H1 (cell line): ENCODE results near the gene DIAPH2. TPM values are rescaled to one million over a fixed set of nuclear protein-coding genes. Genes with fewer than 3 reads are reported as not detected.

ENCODE experiments used
- BACH1 ChIP-seq: IDR thresholded peaks from 2 replicates; pipeline ENCODE4 v1.6.1; 2012; ENCODE audit warnings: low read length, improper control_type of control experiment
- BCL11A ChIP-seq, 2 experiments: IDR thresholded peaks; one replicate each; pipeline ENCODE4 v1.6.1; 2011; ENCODE audit warnings: low read depth in 2 of 2, low read length in 2 of 2, mild to moderate bottlenecking in 2 of 2
- SUZ12 ChIP-seq: fragments of 200-600 bp; sonication (generic); IDR thresholded peaks from 2 replicates; pipeline ENCODE4 v1.6.1; 2012; ENCODE audit warnings: mild to moderate bottlenecking, inconsistent platforms, low read length, moderate library complexity, mixed read lengths
- TBP ChIP-seq: IDR thresholded peaks from 2 replicates; pipeline ENCODE4 v1.6.1; 2011; ENCODE audit warnings: low read depth, low read length, improper control_type of control experiment
- polyA plus RNA-seq, 7 experiments: library from polyadenylated mRNA; depleted of rRNA in 3 of 7; stranded (reverse) in 5 of 7; unstranded in 2 of 7; fragments of >200 nt in 5 of 7; fragments of 200-250 nt in 2 of 7; gene quantifications; 1 replicate in 5 of 7; 2 replicates in 1 of 7; 4 replicates in 1 of 7; pipeline versions ENCODE4 v1.2.1 to v1.2.3, GENCODE V29; 2011 to 2013; ENCODE audit warnings: missing spikeins in 2 of 7, mixed read lengths in 2 of 7
- total RNA-seq: library from RNA; stranded (reverse); fragmentation: NEBNext Ultra II Directional; extraction: Animal tissue kit (Norgen Biotek cat#: 25700); gene quantifications from 2 replicates; pipeline ENCODE4 v1.2.1, GENCODE V29; 2021

DIAPH2 gene
- total and polyA plus RNA-seq, 2 of the 8 experiments (the other 6 are each of a cell fraction or from before 2014, with no cell fraction given) = 4.4 to 24.3 TPM

DNA sequence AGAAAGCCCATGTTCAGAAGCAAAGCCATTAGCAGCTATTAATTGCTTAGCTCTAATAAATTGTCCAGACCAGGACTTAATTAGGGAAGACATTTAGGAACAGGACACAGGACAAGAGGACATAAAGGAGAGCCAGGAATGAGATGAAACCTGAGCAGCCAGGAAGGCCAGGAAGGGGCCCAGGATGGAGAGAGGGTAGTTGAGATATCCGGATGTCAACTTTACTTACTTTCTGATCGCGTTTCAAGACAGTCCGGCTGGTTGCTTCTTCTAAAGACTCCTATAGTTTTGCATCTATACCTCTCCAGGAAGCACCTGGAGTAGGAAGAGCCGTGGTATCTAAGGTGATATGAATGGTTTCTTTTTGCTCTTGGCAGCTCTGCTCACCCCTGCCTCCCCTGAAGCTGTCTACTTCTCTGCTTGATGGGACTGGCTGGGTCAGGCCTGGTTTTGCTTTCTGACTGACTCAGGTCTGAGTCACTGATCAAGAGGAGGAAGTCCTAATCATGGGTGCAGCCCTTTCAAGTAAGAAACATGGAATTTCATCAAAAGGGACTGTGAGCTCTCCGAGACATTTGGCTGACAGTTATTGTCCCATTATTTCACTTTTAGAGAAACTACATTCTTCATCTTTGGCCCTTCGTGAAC, 932.4 kb downstream of the DIAPH2 start (continued):
- TF ChIP-seq TBP (no peak), BACH1 (no peak), SUZ12 (no peak), BCL11A (IDR thresholded peaks at IDR 0.05; ENCODE audit: low read depth in 2 of 2, low read length in 2 of 2) (no peak)
- TF ChIP-seq, all 59 proteins: peak for 0
